ENCODE results near the gene CERS6.
"Not testable (repeated sequence)": the region's sequence is repeated elsewhere in the genome, so short reads cannot be mapped to it uniquely, and the experiment has no call there.

Gene CERS6

GRCh38 chr2:168494190-168494711, 38.2 kb downstream of the CERS6 start:
- peak; percentile 27 for TF ChIP-seq CTCF (IDR thresholded peaks at IDR 0.05; ENCODE audit: low read depth, low read length)
- H3K4me3 ChIP-seq (ENCODE audit: low read depth, low read length): no peak overlapping the region
- no peak for DNase-seq (ENCODE audit: low read depth, low spot score)
- in situ Hi-C loops (cut with HindIII; ENCODE audit: low sequenced_read_pairs): no loop called here

- no peak for DNase-seq (ENCODE audit: low read depth, low spot score)
- no peak for TF ChIP-seq CTCF (IDR thresholded peaks at IDR 0.05; ENCODE audit: low read depth, low read length)
- in situ Hi-C loops (cut with HindIII; ENCODE audit: low sequenced_read_pairs): no loop called here
- H3K4me3 ChIP-seq (ENCODE audit: low read depth, low read length): no peak overlapping the region
Observed at GRCh38 chr2:168495524-168495923, 39.5 kb downstream of the CERS6 start.

GRCh38 chr2:168496906-168497305, 40.8 kb downstream of the CERS6 start:
- in situ Hi-C loops (cut with HindIII; ENCODE audit: low sequenced_read_pairs): no loop called here
- no peak for DNase-seq (ENCODE audit: low read depth, low spot score)
- H3K4me3 ChIP-seq (ENCODE audit: low read depth, low read length): no peak overlapping the region
- TF ChIP-seq CTCF (IDR thresholded peaks at IDR 0.05; ENCODE audit: low read depth, low read length): no peak

GRCh38 chr2:168499500-168499899, 43.4 kb downstream of the CERS6 start:
- H3K4me3 ChIP-seq (ENCODE audit: low read depth, low read length): no peak overlapping the region
- no peak for DNase-seq (ENCODE audit: low read depth, low spot score)
- in situ Hi-C loops (cut with HindIII; ENCODE audit: low sequenced_read_pairs): no loop called here
- TF ChIP-seq CTCF (IDR thresholded peaks at IDR 0.05; ENCODE audit: low read depth, low read length): no peak

- no peak for TF ChIP-seq CTCF (IDR thresholded peaks at IDR 0.05; ENCODE audit: low read depth, low read length)
- no peak overlapping the region for H3K4me3 ChIP-seq (ENCODE audit: low read depth, low read length)
- DNase-seq (ENCODE audit: low read depth, low spot score): no peak
- in situ Hi-C loops (cut with HindIII; ENCODE audit: low sequenced_read_pairs): no loop called here
Observed at GRCh38 chr2:168500516-168500915, 44.4 kb downstream of the CERS6 start.

GRCh38 chr2:168501466-168502065, 45.5 kb downstream of the CERS6 start:
- no peak for DNase-seq (ENCODE audit: low read depth, low spot score)
- in situ Hi-C loops (cut with HindIII; ENCODE audit: low sequenced_read_pairs): no loop called here
- H3K4me3 ChIP-seq (ENCODE audit: low read depth, low read length): no peak overlapping the region
- TF ChIP-seq CTCF (IDR thresholded peaks at IDR 0.05; ENCODE audit: low read depth, low read length): no peak

GRCh38 chr2:168502852-168503251, 46.8 kb downstream of the CERS6 start:
- in situ Hi-C loops (cut with HindIII; ENCODE audit: low sequenced_read_pairs); DNase-seq (ENCODE audit: low read depth, low spot score); H3K4me3 ChIP-seq (ENCODE audit: low read depth, low read length): not testable (repeated sequence)
